Right lobe of liver (tissue), 4 donors: Measurements from ENCODE around the gene WDSUB1.

Experiments
- POLR2A ChIP-seq: fragments of 450-650 bp; IDR thresholded peaks from one replicate; pipeline ENCODE4 v1.6.1; 2017; ENCODE audit warnings: antibody characterized with exemption, mild to moderate bottlenecking
- TF ChIP-seq, protein P1 (sequence below), 4 donors: fragments of 200-600 bp in 3 of 4; fragments of 450-650 bp in 1 of 4; IDR thresholded peaks; one replicate each; pipeline versions ENCODE4 v1.5.1 to v1.8.0; 2016 to 2022; ENCODE audit warnings: antibody characterized with exemption in 4 of 4, mild to moderate bottlenecking in 2 of 4
- donor health status: DM: no; HTN: no; CAD: no.
- donor health status: DM: no; HTN: no; CAD: no.
- donor health status: DM: no; HTN: yes; CAD: no.

DNA sequence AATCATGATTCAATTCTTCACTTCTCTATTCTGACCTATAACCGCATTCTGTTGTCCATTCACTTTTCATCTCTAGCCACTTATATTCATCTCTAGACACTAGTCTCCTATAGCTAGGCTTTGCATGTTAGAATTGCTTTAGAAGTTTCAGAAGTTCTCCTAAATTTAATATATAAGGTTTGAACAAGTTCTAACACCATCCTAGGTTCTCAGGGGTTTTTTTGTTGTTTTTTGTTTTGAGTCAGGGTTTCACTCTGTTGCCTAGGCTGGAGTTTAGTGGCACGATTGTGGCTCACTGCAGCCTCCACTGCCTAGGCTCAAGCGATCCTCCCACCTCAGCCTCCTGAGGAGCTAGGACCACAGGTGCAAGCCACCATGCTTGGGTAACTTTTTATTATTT, 19.9 kb downstream of the WDSUB1 start:
- TF ChIP-seq, protein P1, sequence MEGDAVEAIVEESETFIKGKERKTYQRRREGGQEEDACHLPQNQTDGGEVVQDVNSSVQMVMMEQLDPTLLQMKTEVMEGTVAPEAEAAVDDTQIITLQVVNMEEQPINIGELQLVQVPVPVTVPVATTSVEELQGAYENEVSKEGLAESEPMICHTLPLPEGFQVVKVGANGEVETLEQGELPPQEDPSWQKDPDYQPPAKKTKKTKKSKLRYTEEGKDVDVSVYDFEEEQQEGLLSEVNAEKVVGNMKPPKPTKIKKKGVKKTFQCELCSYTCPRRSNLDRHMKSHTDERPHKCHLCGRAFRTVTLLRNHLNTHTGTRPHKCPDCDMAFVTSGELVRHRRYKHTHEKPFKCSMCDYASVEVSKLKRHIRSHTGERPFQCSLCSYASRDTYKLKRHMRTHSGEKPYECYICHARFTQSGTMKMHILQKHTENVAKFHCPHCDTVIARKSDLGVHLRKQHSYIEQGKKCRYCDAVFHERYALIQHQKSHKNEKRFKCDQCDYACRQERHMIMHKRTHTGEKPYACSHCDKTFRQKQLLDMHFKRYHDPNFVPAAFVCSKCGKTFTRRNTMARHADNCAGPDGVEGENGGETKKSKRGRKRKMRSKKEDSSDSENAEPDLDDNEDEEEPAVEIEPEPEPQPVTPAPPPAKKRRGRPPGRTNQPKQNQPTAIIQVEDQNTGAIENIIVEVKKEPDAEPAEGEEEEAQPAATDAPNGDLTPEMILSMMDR (IDR thresholded peaks at IDR 0.05) = no peak
- no peak for TF ChIP-seq POLR2A
